Nephron progenitor cell (in vitro differentiated cells): Measurements from ENCODE around the gene CFAP74.

Experiments
- DNase-seq: peaks from one replicate; pipeline ENCODE4 v3.0.0; 2021
- H3K27ac Mint-ChIP-seq: 2 replicates; pipeline ENCODE4 v1.8.0; 2021; ENCODE audit warnings: mild to moderate bottlenecking, moderate library complexity, mixed read lengths
- H3K27me3 Mint-ChIP-seq: 2 replicates; pipeline ENCODE4 v1.8.0; 2021; ENCODE audit warnings: mild to moderate bottlenecking, low read depth, mixed read lengths; ENCODE audit not compliant: poor library complexity
- H3K36me3 Mint-ChIP-seq: 2 replicates; pipeline ENCODE4 v1.8.0; 2021; ENCODE audit warnings: low read depth, mixed read lengths
- H3K4me1 Mint-ChIP-seq: 2 replicates; pipeline ENCODE4 v1.8.0; 2021; ENCODE audit warnings: mixed read lengths
- H3K4me3 Mint-ChIP-seq: 2 replicates; pipeline ENCODE4 v1.8.0; 2021; ENCODE audit warnings: mild to moderate bottlenecking, moderate library complexity, mixed read lengths
- H3K9me3 Mint-ChIP-seq: 2 replicates; pipeline ENCODE4 v1.8.0; 2021; ENCODE audit warnings: mild to moderate bottlenecking, moderate library complexity, mixed read lengths
- CTCF ChIP-seq: fragments of 200-600 bp; sonication (generic); IDR thresholded peaks from 2 replicates; pipeline ENCODE4 v1.5.0; 2021; ENCODE audit warnings: antibody characterized with exemption

The CFAP74 gene

GRCh38 chr1:1974834-1975233 is 28.8 kb downstream of the CFAP74 start:
- H3K27ac Mint-ChIP-seq = peak overlapping the region; percentile 74
- no peak for TF ChIP-seq CTCF
- H3K27me3 Mint-ChIP-seq = peaks cover 32% of the 10 kb centered on the region
- H3K9me3 Mint-ChIP-seq = peaks cover 25% of the 10 kb centered on the region
- DNase-seq = no peak
- no peaks in the 10 kb centered on the region for H3K36me3 Mint-ChIP-seq
- no peak overlapping the region for H3K4me3 Mint-ChIP-seq
- peaks cover 19% of the 10 kb centered on the region for H3K4me1 Mint-ChIP-seq

GRCh38 chr1:1973716-1974642 is 29.6 kb downstream of the CFAP74 start:
- Mint-ChIP-seq H3K4me1 (peaks cover 19% of the 10 kb centered on the region), H3K27ac (no peak overlapping the region), H3K4me3 (no peak overlapping the region), H3K9me3 (peaks cover 18% of the 10 kb centered on the region), H3K27me3 (peaks cover 30% of the 10 kb centered on the region), H3K36me3 (no peaks in the 10 kb centered on the region)
- no peak for DNase-seq
- no peak for TF ChIP-seq CTCF

GRCh38 chr1:1972976-1973715 is 30.4 kb downstream of the CFAP74 start:
- Mint-ChIP-seq H3K4me3 (no peak overlapping the region), H3K36me3 (no peaks in the 10 kb centered on the region), H3K27me3 (peaks cover 34% of the 10 kb centered on the region), H3K27ac (no peak overlapping the region), H3K4me1 (peaks cover 19% of the 10 kb centered on the region), H3K9me3 (peaks cover 9% of the 10 kb centered on the region)
- TF ChIP-seq CTCF = no peak
- DNase-seq = no peak

GRCh38 chr1:1971688-1972087 is 31.9 kb downstream of the CFAP74 start:
- Mint-ChIP-seq H3K4me1 (peaks cover 11% of the 10 kb centered on the region), H3K27me3 (peaks cover 22% of the 10 kb centered on the region), H3K9me3 (peaks cover 8% of the 10 kb centered on the region), H3K4me3 (no peak overlapping the region), H3K27ac (no peak overlapping the region), H3K36me3 (no peaks in the 10 kb centered on the region)
- TF ChIP-seq CTCF = no peak
- no peak for DNase-seq

GRCh38 chr1:1971017-1971416 is 32.6 kb downstream of the CFAP74 start:
- Mint-ChIP-seq H3K9me3 (peaks cover 3% of the 10 kb centered on the region), H3K27ac (no peak overlapping the region), H3K4me3 (no peak overlapping the region)

More at GRCh38 chr1:1971017-1971416, 32.6 kb downstream of the CFAP74 start:
- peaks cover 15% of the 10 kb centered on the region for H3K27me3 Mint-ChIP-seq
- no peak for DNase-seq
- peaks cover 13% of the 10 kb centered on the region for H3K4me1 Mint-ChIP-seq
- TF ChIP-seq CTCF = no peak
- no peaks in the 10 kb centered on the region for H3K36me3 Mint-ChIP-seq
